ENCODE results near the gene TRIM43. TPM values are rescaled to one million over a fixed set of nuclear protein-coding genes. Genes with fewer than 3 reads are reported as not detected.

Gene TRIM43
- total RNA-seq, 1 donor from 2014 or later = not detected

Other genes with a start within 250 kb of the TRIM43 start
- 16.8 and 23.4 TPM in 2 replicates for gene FAHD2A, start 189.3 kb upstream of the TRIM43 start, total RNA-seq
- not detected in 2 replicates for gene TRIM43B, start 107.2 kb upstream of the TRIM43 start, total RNA-seq

Data from activated B cell treated with CpG ODN at 0.5 μM for 24 hours (primary cell).